K562 (cell line): ENCODE measurements around the gene SLC10A2. TPM values are rescaled to one million over a fixed set of nuclear protein-coding genes. Genes with fewer than 3 reads are reported as not detected.

Source experiments
- ATAC-seq: fragments of 200-7000 bp; cut with Tn5 transposase; 3 replicates; pipeline ENCODE4 v1.9.1; 2020; ENCODE audit warnings: moderate library complexity
- BruUV-seq: library from RNA; stranded (reverse); fragments of 400-500 nt; replicated peaks from 2 replicates; lab custom pipeline; 2021; lab: Mats Ljungman, UMichigan
- CTCF ChIA-PET: fragments of 300-600 bp; formaldehyde crosslinking; extraction: SDS; loops from one replicate; lab custom pipeline; 2021; ENCODE audit warnings: low intra/inter-chr PET ratio; lab: Yijun Ruan, JAX
- POLR2A ChIA-PET: fragments of 300-600, 350-650 bp; sonication (Branson Sonifier 250); formaldehyde crosslinking; extraction: SDS; loops from one replicate; lab custom pipeline; 2021; ENCODE audit warnings: antibody characterized with exemption, inconsistent platforms; lab: Yijun Ruan, JAX
- DNase-seq, 4 experiments: peaks; one replicate each; pipeline versions ENCODE4 v3.0.0 to v3.0.0-alpha.2; 2011 to 2018; ENCODE audit warnings: low spot score in 3 of 4, mixed read lengths in 3 of 4; ENCODE audit errors: extremely low read depth in 1 of 4
- FAIRE-seq: peaks from 2 replicates; lab custom pipeline; 2011; peaks lifted over from hg19 to GRCh38; lab: Jason Lieb, UNC
- H2AFZ ChIP-seq: 2 replicates; pipeline ENCODE4 v1.6.0; 2011; ENCODE audit warnings: low read depth, low read length, control low read depth, inconsistent platforms
- H3K27ac ChIP-seq: fragments of 200-600 bp; 3 replicates; pipeline ENCODE4 v1.8.0; 2011; ENCODE audit warnings: low read depth, mild to moderate bottlenecking, control low read depth, inconsistent platforms, low read length, moderate library complexity, mixed read lengths; ENCODE audit errors: extremely low read depth
- H3K27me3 ChIP-seq, 2 experiments: fragments of 300-600 bp in 1 of 2; 2 replicates in 1 of 2; 3 replicates in 1 of 2; pipeline versions ENCODE4 v1.6.0 to v1.8.0; 2011; ENCODE audit warnings: inconsistent platforms in 2 of 2, low read length in 2 of 2, mild to moderate bottlenecking in 1 of 2, mixed read lengths in 1 of 2, moderate library complexity in 1 of 2; ENCODE audit not compliant: control insufficient read depth in 2 of 2, insufficient read depth in 2 of 2
- H3K36me3 ChIP-seq: fragments of 300-600 bp; 3 replicates; pipeline ENCODE4 v1.8.0; 2011; ENCODE audit warnings: mild to moderate bottlenecking, low read length, inconsistent platforms; ENCODE audit not compliant: control insufficient read depth, insufficient read depth
- H3K4me1 ChIP-seq, 2 experiments: fragments of 200-600 bp in 1 of 2; replicated peaks in 1 of 2; 2 replicates in 1 of 2; 3 replicates in 1 of 2; pipeline versions ENCODE4 v1.5.1 to v1.8.0; 2011; ENCODE audit warnings: inconsistent platforms in 2 of 2, low read length in 2 of 2, mild to moderate bottlenecking in 1 of 2, mixed read lengths in 1 of 2, moderate library complexity in 1 of 2; ENCODE audit not compliant: control insufficient read depth in 2 of 2, insufficient read depth in 2 of 2
- H3K4me2 ChIP-seq: 2 replicates; pipeline ENCODE4 v1.6.1; 2011; ENCODE audit warnings: low read length, control low read depth, inconsistent platforms, mixed read lengths; ENCODE audit not compliant: insufficient read depth
- H3K4me3 ChIP-seq: fragments of 200-600 bp; sonication (generic), shearing (Covaris generic); 2 replicates; pipeline ENCODE4 v1.5.1; 2016; ENCODE audit warnings: control low read depth, inconsistent platforms
- H3K79me2 ChIP-seq: fragments of 200-600 bp; 3 replicates; pipeline ENCODE4 v1.8.0; 2011; ENCODE audit warnings: low read length, inconsistent platforms; ENCODE audit not compliant: control insufficient read depth, insufficient read depth
- H3K9ac ChIP-seq, 2 experiments: 2 replicates each; pipeline versions ENCODE4 v1.6.0 to v1.6.1; 2011; ENCODE audit warnings: low read depth in 2 of 2, low read length in 2 of 2, control low read depth in 1 of 2, inconsistent platforms in 1 of 2, mild to moderate bottlenecking in 1 of 2, mixed read lengths in 1 of 2; ENCODE audit not compliant: insufficient read depth in 1 of 2
- H3K9me1 ChIP-seq: one replicate; pipeline ENCODE4 v1.6.0; 2011; ENCODE audit warnings: inconsistent platforms, mild to moderate bottlenecking, low read length, moderate library complexity; ENCODE audit not compliant: control insufficient read depth, insufficient read depth
- H3K9me3 ChIP-seq: replicated peaks from 2 replicates; pipeline ENCODE4 v1.5.1; 2011; ENCODE audit warnings: low read depth, low read length, inconsistent platforms; ENCODE audit not compliant: control insufficient read depth, insufficient read depth
- H4K20me1 ChIP-seq: replicated peaks from 2 replicates; pipeline ENCODE4 v1.6.1; 2011; ENCODE audit warnings: low read length, inconsistent platforms, mixed read lengths; ENCODE audit not compliant: control insufficient read depth, insufficient read depth
- DLX4 ChIP-seq: fragments of 250-450 bp; sonication (Bioruptor Pico); IDR thresholded peaks from 2 replicates; pipeline ENCODE4 v1.6.1; 2021; ENCODE audit warnings: mild to moderate bottlenecking
- HDAC2 ChIP-seq: fragments of 450-650 bp; IDR thresholded peaks from 2 replicates; pipeline ENCODE4 v1.6.1; 2016; ENCODE audit warnings: mild to moderate bottlenecking
- HLTF ChIP-seq: fragments of 450-650 bp; IDR thresholded peaks from 2 replicates; pipeline ENCODE4 v1.6.1; 2016
- HMG20A ChIP-seq: fragments of 450-650 bp; formaldehyde crosslinking; conservative IDR thresholded peaks from 2 replicates; pipeline ENCODE4 v1.4.0; 2020; ENCODE audit warnings: mild to moderate bottlenecking, mixed read lengths
- MAFK ChIP-seq: IDR thresholded peaks from 2 replicates; pipeline ENCODE4 v1.6.1; 2011; ENCODE audit warnings: low read length, improper control_type of control experiment
- NCOA4 ChIP-seq: fragments of 450-650 bp; IDR thresholded peaks from 2 replicates; pipeline ENCODE4 v1.6.1; 2018; ENCODE audit warnings: mild to moderate bottlenecking; ENCODE audit not compliant: partially characterized antibody
- NR2C1 ChIP-seq, 2 experiments: fragments of 450-650 bp; IDR thresholded peaks; 2 replicates each; pipeline ENCODE4 v1.6.1; 2017; ENCODE audit warnings: mild to moderate bottlenecking in 2 of 2, antibody characterized with exemption in 1 of 2, inconsistent platforms in 1 of 2, missing compliant biosample characterization in 1 of 2, missing genetic modification characterization in 1 of 2
- NR3C1 ChIP-seq: sonication (generic); formaldehyde crosslinking; IDR thresholded peaks from 2 replicates; pipeline ENCODE4 v1.8.1; 2022; ENCODE audit warnings: missing genetic modification reagents
- PTRF ChIP-seq: fragments of 450-650 bp; IDR thresholded peaks from 2 replicates; pipeline ENCODE4 v1.6.1; 2016; ENCODE audit warnings: mild to moderate bottlenecking, missing genetic modification characterization, missing compliant biosample characterization
- USF2 ChIP-seq: sonication (generic); formaldehyde crosslinking; IDR thresholded peaks from 2 replicates; pipeline ENCODE4 v1.5.0; 2020; ENCODE audit warnings: missing genetic modification reagents
- XRCC4 ChIP-seq: IDR thresholded peaks from one replicate; pipeline ENCODE4 v1.6.1; 2011; ENCODE audit not compliant: insufficient read depth, insufficient read length; ENCODE audit errors: extremely low read depth
- ZBTB12 ChIP-seq: fragments of 250-450 bp; sonication (Bioruptor Pico); IDR thresholded peaks from 2 replicates; pipeline ENCODE4 v1.4.0; 2020
- ZFP30 ChIP-seq: fragments of 250-450 bp; sonication (Bioruptor Pico); IDR thresholded peaks from 2 replicates; pipeline ENCODE4 v1.8.0; 2022; ENCODE audit warnings: moderate library complexity, mild to moderate bottlenecking, inconsistent platforms, borderline replicate concordance
- ZNF134 ChIP-seq: fragments of 250-450 bp; sonication (Bioruptor Pico); conservative IDR thresholded peaks from 2 replicates; pipeline ENCODE4 v1.4.0; 2020
- ZNF239 ChIP-seq: fragments of 250-450 bp; sonication (Bioruptor Pico); IDR thresholded peaks from 2 replicates; pipeline ENCODE4 v1.4.0; 2020; ENCODE audit warnings: mild to moderate bottlenecking
- WGBS: fragments of 100-300 bp; shearing (Covaris generic); methylation state at CpG from one replicate; pipeline ENCODE4 v1.1.6; 2016; ENCODE audit warnings: low coverage, mixed read lengths; ENCODE audit not compliant: insufficient coverage; ENCODE audit errors: missing lambda C conversion rate; 5-methylcytosine and 5-hydroxymethylcytosine counted together
- in situ Hi-C: fragments of 300-500 bp; cut with MboI; formaldehyde crosslinking; loops from 4 replicates; pipeline ENCODE4 v1.15.0; 2018; ENCODE audit warnings: inconsistent platforms, mixed read lengths
- intact Hi-C: fragments of 100-400 bp; cut with micrococcal nuclease; formaldehyde crosslinking; loops from 2 replicates; pipeline ENCODE4 v1.14.2; 2022
- polyA plus RNA-seq, 8 experiments: library from polyadenylated mRNA; depleted of rRNA in 4 of 8; stranded (reverse) in 5 of 8; unstranded in 3 of 8; fragments of >200 nt; fragmentation: Nextera tagmentation in 2 of 8; fragmentation: Illumina TruSeq in 1 of 8; extraction: Ambion mirVana in 2 of 8; extraction: Trizol in 1 of 8; gene quantifications; 2 replicates each; pipeline versions ENCODE4 v1.2.1 to v1.2.3, GENCODE V29; 2011 to 2014; ENCODE audit warnings: inconsistent platforms in 1 of 8, missing spikeins in 1 of 8
- total RNA-seq, 7 experiments: library from RNA; depleted of rRNA in 6 of 7; stranded (reverse); fragments of >200 nt in 6 of 7; fragmentation: Illumina TruSeq in 2 of 7; extraction: Trizol in 2 of 7; gene quantifications; 2 replicates each; pipeline versions ENCODE4 v1.2.1 to v1.2.3, GENCODE V29; 2011 to 2021; ENCODE audit warnings: low replicate concordance in 1 of 7

The SLC10A2 gene
- total and polyA plus RNA-seq, 9 of the 15 experiments (the other 6 are each of a cell fraction or from before 2014, with no cell fraction given) = not detected

GRCh38 chr13:103078158-103078557 lies 11.9 kb upstream of the SLC10A2 start:
- WGBS = 0% methylated on average over 5 of the region's 5 CpGs
- Histone ChIP-seq H2AFZ (no peak overlapping the region), H3K27ac (no peak overlapping the region), H3K4me3 (no peak overlapping the region), H3K27me3 (no peaks in the 10 kb centered on the region), H3K79me2 (no peaks in the 10 kb centered on the region), H3K4me1 (no peaks in the 10 kb centered on the region), H3K9ac (no peak overlapping the region), H3K9me1 (no peaks in the 10 kb centered on the region), H3K4me2 (no peak overlapping the region), H3K36me3 (no peaks in the 10 kb centered on the region), H4K20me1 (no peaks in the 10 kb centered on the region), H3K9me3 (no peaks in the 10 kb centered on the region)
- ChIA-PET CTCF (no interaction called here), POLR2A (no interaction called here)
- in situ Hi-C loops (no loop called here), intact Hi-C loops (no loop called here)
- no peak for FAIRE-seq
- no TSS peak for BruUV-seq
- TF ChIP-seq ZNF239 (CRISPR knock-in tag) (no peak), DLX4 (no peak), MAFK (no peak), USF2 (CRISPR knock-in tag) (no peak), NR2C1 (IDR thresholded peaks at IDR 0.05) (no peak), NR2C1 (tag; IDR thresholded peaks at IDR 0.05) (no peak), ZBTB12 (no peak), ZNF134 (CRISPR knock-in tag) (no peak), NR3C1 (CRISPR knock-in tag) (no peak), HDAC2 (no peak), HLTF (no peak), NCOA4 (no peak), HMG20A (CRISPR knock-in tag) (no peak), XRCC4 (no peak), PTRF (tag) (no peak), ZFP30 (no peak)
- no peak for ATAC-seq
- DNase-seq = no peak
